ENCODE data around the gene LDB2.

Gene LDB2

GRCh38 chr4:16713696-16714095, 184.7 kb downstream of the LDB2 start:
- DNase-seq, result no peak

GRCh38 chr4:16713271-16713670, 185.2 kb downstream of the LDB2 start:
- DNase-seq, result no peak

GRCh38 chr4:16710198-16710597, 188.2 kb downstream of the LDB2 start:
- no peak for DNase-seq

- no peak for DNase-seq
These were observed 190.6 kb downstream of the LDB2 start for GRCh38 chr4:16707874-16708273.

- DNase-seq, result no peak
These were observed 192.2 kb downstream of the LDB2 start for GRCh38 chr4:16706251-16706650.

- DNase-seq, result no peak
These were observed 193.1 kb downstream of the LDB2 start for GRCh38 chr4:16705341-16705740.

GRCh38 chr4:16704489-16704888, 194.0 kb downstream of the LDB2 start:
- DNase-seq, result no peak

GRCh38 chr4:16695896-16696295, 202.5 kb downstream of the LDB2 start:
- DNase-seq, result no peak

- no peak for DNase-seq
These were observed 203.6 kb downstream of the LDB2 start for GRCh38 chr4:16694884-16695276.

- no peak for DNase-seq
These were observed 204.1 kb downstream of the LDB2 start for GRCh38 chr4:16694173-16694883.

GRCh38 chr4:16693641-16694040, 204.8 kb downstream of the LDB2 start:
- DNase-seq, result no peak

- DNase-seq, result no peak
These were observed 205.4 kb downstream of the LDB2 start for GRCh38 chr4:16692961-16693506.

GRCh38 chr4:16692524-16692923, 205.9 kb downstream of the LDB2 start:
- no peak for DNase-seq

- DNase-seq, result no peak
These were observed 206.4 kb downstream of the LDB2 start for GRCh38 chr4:16692046-16692445.

- no peak for DNase-seq
These were observed 207.0 kb downstream of the LDB2 start for GRCh38 chr4:16691450-16691849.

- no peak for DNase-seq
These were observed 210.6 kb downstream of the LDB2 start for GRCh38 chr4:16687845-16688244.

- no peak for DNase-seq
These were observed 211.4 kb downstream of the LDB2 start for GRCh38 chr4:16687011-16687410.

GRCh38 chr4:16686195-16686594, 212.2 kb downstream of the LDB2 start:
- DNase-seq, result no peak

GRCh38 chr4:16685536-16685935, 212.9 kb downstream of the LDB2 start:
- no peak for DNase-seq

- DNase-seq, result no peak
These were observed 213.5 kb downstream of the LDB2 start for GRCh38 chr4:16684935-16685334.

- DNase-seq, result no peak
These were observed 214.3 kb downstream of the LDB2 start for GRCh38 chr4:16684097-16684496.

- DNase-seq, result no peak
These were observed 215.5 kb downstream of the LDB2 start for GRCh38 chr4:16682975-16683374.

- DNase-seq, result no peak
These were observed 221.2 kb downstream of the LDB2 start for GRCh38 chr4:16677001-16677944.

- DNase-seq, result no peak
These were observed 222.1 kb downstream of the LDB2 start for GRCh38 chr4:16676230-16676770.

Measured in inflammatory macrophage treated with lipopolysaccharide for 4 hours (primary cell).